Activated CD8-positive, alpha-beta memory T cell treated with anti-CD3 and anti-CD28 coated beads for 4 hours (primary cell): ENCODE results near the gene GNAI2.
"Not testable (repeated sequence)": the region's sequence is repeated elsewhere in the genome, so short reads cannot be mapped to it uniquely, and the experiment has no call there.

Source experiments
- DNase-seq, 2 donors: peaks; one replicate each; pipeline ENCODE4 v3.0.0-alpha.2; 2020; ENCODE audit warnings: low read depth in 2 of 2

The GNAI2 gene

DNA sequence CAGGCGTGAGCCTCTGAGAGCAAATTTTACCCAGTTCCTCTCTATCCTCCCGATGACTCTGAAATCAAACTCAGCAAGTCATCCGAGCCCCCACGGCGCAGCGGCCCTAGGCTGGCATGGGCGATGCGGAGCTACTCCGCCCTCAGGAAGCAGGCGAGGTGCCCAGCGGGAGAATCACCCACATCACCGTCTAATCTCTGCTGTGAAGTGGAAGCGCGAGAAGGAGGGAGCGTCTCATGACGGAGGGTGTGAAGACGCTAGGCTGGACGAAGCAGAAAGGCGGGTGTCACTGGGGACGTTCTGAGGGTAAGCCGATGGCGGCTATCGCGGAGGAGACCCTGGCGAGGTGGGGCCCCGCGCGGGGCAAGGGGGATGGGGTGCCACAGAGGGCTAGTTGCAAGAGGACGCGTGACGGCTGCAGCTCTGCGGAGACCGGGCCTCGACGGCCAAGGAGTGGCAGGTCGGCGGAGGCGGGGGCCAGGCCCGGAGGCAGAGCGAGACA is 9.1 kb upstream of the GNAI2 start:
- DNase-seq: no peak

DNA sequence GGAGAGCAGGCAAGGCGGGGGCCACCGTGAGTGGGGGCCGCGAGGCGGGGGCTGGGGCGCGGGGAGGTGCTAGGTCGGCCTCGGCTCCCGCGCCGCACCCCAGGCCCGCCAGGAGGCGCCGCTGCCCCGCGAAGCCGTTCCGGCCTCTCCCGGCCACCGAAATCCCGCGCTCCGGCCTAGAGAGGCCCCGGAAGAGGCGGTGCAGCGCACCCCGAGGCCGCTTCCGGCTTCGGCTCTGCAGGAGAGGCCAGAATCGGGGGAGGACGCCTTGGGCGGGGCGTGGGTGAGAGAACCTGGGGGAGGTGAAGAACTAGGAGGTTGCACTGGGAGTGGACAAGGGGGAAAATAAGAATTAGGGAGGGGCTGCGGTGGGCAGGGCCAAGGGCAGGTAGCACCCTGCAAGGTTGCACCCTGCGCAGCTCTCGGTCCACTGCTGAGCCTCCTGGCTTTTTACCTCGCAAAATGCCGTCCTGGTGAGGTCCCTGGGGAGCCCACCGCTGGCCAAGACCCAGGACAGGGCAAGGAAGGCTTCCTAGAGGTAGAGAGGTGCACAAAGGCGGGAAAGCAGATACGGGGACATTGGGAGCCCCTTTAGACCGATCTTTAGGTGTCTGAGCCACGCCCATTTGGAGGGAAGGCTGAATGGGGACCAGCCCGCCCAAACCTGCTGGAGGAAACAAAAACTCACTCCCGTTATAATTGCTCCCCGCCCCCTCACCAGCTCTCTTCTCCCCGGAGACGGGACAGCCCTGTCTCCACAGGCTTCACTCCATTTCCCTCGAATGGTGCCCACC is 8.4 kb upstream of the GNAI2 start:
- peak; percentile 74 to 78 for DNase-seq

DNA sequence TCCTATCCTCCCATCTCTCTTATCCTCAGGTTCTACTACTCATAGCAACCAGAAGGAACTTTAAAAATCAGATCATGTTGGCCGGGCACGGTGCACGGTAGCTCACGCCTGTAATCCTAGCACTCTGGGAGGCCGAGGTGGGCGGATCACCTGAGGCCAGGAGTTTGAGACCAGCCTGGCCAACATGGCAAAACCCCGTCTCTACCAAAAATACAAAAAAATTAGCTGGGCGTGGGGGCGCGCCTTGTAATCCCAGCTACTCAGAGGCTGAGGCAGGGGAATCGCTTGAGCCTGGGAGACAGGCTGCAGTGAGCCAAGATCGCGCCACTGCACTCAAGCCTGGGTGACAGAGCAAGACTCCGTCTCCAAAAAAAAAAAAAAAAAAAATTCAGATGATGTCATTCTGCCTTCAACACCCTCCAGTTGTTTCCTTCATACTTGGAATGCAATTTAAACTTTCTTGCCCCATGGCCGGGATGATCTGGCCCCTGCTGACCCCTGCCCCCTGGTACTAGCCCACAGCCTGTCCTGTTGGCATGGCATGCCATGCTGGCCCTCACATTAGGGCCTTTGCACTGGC is 7.7 kb upstream of the GNAI2 start:
- not testable (repeated sequence) for DNase-seq

DNA sequence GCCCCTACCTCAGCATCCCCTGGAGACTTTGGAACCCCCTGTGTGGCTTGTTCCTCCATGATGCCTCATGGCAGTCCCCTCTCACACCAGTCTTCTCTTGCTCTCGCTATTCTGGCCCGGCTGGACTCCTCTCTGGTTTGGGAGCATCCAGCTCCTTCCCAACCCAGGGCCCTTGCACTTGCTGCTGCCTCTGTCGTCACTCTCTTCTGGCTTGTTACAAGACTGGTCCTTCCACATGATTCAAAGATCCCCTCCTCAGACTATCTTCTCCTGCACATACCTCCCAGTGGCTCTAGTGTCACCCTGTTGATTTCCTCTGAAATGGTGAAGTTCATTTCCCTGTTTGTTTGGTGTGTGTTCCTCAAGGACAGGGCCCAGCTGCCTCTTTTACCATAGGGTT is 6.5 kb upstream of the GNAI2 start:
- DNase-seq: no peak

DNA sequence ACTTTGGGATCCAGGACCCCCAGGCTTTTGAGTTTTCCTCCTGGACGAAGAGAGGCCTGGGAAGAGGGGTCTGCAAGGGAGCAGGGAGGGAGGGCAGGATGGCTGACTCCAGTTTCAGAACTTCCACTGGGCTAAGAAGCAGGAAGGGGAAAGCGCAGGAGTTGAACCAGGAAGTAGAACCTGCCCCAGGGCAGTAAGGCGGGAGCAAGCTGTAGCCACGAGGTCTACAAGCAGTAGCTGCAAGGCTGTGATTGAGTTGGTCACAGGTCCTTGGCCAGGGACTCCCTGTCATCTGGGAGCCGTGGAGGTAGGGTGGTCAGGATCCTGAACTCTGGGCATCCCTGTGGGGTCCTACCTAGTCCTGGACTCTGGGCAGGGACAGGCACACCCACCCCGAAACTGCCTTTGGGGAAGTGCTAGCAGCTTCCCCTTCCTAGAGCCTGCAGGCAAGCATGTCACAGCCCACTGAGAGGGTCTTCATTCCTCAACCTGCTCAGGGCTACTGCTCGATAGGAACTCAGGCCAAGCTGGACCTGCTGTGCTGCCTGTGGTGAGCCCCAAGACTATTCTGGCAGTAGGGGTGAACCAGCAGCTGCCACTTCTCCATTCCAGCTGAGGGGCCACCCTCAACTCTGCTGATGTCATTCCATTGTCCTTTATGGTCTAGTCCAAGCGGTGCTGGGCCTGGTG is 5.8 kb upstream of the GNAI2 start:
- no peak for DNase-seq

DNA sequence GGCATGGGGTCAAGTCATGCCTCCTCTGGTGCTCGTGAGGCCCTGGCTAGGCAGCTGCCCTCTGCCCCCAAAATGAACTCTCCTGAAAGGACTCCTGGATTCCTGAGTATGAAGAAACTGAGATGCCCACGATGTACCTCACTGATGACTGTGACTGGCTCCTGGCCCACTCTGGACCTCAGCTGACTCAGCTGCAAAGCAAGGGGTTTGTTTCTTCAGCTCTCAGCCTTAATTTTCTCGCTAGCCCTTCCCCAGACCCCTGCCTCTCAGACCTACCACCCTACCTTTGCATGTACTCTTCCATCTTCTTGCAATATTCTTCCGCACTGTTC is 5.2 kb upstream of the GNAI2 start:
- no peak for DNase-seq

DNA sequence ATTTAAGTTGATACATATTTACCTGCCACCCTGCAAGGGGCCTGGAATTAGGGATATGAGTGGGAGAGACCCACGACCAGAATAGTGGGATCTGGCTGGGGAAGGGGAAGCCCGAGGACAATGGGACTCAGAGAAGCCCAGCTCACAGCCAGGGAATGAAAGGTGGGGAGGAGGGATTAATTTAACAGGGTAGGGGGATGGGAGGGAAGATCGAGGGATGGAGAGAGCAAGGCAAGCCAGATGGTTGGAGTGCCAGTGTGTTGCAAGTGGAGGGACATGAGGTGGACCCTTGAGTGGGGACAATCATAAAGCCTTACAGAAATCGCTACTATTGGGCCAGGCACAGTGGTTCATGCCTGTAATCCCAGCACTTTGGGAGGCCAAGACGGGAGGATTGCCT is 4.4 kb upstream of the GNAI2 start:
- no peak for DNase-seq

DNA sequence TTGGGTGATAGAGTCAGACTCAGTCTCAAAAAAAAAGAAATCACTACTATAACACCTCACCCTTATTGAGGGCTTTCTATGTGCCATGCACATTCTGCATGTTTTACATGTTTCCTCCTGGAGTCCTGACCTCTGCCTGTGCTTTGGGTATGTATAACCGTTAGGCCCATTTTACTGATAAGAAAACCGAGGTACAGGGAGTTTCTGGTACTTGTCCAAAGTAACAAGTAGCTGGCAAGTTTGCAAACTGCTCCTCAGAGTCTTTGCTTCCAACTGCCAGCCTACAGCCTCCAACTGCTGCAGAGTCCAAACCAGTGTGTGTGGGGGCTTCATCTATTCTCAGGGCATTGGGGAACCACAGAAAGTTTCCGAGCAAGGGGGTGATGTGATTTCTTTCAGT is 3.7 kb upstream of the GNAI2 start:
- DNase-seq: no peak

DNA sequence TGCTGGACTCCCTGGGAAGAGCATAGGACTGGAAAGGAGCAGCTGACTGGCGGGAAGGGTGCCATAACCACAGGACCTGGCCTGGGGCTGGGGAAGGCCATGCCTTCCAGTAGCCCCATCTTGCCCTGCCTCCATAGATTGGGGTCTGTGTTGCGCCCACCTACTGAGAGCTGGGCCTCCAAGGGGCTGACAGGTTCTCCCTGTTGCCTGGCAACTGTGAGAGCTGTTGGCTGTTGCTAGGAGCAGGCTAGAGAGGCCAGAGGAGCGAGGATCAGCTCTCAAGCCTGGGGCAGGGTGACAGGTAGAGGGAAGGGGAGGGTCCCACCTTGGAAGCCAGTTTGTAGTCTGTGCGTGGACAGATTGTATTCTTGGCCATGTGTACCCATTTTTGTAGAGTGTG is 2.8 kb upstream of the GNAI2 start:
- DNase-seq: no peak

DNA sequence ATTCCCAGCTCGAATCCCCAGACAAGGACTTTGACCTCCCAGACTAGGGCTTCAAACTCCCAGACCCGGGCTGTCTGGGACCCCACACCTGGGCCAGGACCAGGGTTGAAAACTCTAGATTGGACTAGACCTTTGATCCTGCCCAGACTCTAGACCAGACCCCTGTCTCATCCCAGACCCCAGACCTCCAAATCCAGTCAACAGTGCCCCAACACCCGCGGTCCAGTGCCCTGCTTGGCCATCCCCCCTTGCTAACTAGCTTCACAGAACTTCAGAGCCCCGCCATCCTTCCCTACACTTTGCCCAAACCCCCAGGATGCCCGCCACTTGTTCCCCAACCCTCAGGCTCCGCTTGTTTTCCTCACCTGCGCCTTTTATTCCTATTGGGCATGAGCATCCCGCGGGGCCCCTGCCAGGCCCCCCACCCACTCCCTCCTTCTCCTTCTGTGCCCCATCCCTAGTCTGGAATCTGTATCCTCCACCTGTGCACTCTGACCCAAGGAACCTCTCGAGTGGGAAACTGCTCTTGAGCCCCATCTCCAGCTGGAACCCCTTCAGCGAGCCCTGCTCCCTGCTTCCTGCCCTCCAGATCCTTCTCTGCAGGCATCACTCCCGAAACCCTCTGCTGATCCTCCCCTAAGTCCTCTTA is 604 bp downstream of the GNAI2 start:
- no peak for DNase-seq

DNA sequence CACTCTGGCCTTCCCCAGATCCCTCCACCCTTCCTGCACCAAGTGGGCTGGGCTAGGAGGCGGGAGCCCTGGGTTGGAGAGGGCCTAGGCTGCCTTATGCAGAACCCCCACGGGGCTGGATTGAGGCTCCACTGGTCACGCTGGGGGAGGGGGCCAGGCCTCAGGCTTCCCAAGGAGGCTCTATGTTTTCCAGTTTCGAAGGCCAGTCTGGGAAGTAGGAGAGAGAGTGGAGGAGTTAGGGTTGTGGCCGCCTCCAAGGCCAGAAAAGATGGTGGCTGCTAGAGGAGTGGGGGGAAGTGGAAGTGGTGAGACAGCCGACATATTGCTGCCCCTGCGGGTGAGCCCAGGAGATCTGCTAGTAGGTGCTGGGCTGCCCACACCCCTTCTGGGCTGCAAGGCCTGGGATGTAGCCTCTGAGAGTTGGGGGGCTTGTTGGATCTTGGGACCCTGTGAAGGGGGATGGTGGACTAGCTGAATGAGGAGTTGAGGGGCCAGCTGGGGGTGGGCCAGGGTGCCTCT is 1.2 kb downstream of the GNAI2 start:
- DNase-seq: no peak

DNA sequence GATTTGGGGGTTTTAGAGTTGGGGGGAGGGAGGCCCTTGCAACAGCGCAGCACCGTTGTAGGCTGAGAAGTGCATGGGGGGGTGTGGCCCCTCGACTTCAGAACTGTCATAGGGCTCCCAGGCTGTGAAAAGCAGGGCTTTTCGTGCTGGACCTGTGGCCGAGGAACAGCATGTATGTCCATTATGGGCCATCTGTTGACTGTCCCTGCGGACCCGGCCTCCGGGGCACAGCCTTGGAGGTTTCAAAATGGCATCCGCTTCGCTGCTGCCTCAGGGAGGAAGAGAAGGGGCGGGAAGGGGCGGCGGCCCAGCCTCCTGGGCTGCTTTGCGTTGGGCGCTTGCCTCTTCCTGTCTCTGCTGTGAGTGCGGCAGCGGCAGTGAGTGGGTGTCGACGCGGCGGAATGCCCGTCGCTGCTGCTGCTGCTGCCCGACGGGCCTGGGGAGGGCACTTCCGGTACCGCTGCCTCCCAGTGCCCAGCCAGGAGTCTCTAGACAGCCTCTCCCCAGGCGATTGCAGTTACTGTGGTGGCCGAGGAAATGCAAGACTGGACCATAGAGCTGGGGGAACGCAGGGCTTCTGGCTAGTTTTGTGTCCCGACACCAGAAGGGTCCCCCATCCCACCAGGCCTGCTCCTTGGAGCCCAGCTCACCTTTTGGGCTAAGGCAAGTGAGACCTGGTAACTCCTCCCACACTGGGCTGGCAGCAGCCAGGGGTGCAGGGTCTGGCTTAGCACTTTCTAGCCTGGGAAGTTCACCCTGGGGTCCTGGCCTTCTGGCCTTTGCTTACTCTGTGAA is 1.9 kb downstream of the GNAI2 start:
- DNase-seq: peak; percentile 70 to 72

DNA sequence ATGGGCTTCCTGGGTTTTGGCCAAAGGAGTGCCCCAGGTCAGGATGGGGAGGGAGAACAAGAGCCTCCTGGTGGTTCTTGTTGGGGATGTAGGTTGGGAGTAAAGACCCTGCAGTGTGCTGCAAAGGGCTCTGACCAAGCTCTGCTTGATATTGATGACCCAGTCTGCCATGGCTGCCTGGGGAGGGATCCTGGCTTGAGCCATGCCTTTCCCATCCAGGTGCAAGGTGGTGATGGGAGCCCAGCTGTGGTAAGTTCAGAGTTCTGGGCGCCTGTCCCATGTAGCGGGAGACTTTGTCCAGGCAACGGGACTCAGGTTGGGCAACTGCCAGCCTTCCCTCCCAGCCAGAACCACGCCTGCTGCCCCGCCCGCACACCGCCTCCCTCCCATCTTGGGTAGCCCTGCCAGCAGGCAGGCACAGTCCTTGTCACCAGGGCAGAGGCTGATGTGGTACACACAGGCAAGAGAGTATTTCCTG is 2.6 kb downstream of the GNAI2 start:
- no peak for DNase-seq

DNA sequence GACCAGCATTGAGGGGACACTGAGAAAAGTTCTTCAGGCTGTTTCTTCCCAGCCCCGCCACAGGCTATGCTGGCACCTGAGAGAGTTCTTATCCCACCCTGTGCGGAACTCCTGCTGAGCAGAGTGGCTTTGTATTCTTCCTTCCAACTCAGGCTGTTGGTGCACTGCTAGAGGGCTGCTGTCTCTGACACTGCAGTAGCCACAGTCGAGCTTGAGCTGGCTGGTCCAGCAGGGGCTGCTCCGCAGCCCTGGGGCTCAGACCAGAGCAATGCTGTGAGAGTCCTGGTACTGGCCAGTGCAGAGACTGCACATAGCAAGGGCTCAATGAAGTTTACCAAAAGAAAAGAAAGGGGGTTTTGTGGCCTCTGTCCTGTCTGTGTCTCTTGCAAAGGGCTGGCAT is 3.6 kb downstream of the GNAI2 start:
- no peak for DNase-seq

DNA sequence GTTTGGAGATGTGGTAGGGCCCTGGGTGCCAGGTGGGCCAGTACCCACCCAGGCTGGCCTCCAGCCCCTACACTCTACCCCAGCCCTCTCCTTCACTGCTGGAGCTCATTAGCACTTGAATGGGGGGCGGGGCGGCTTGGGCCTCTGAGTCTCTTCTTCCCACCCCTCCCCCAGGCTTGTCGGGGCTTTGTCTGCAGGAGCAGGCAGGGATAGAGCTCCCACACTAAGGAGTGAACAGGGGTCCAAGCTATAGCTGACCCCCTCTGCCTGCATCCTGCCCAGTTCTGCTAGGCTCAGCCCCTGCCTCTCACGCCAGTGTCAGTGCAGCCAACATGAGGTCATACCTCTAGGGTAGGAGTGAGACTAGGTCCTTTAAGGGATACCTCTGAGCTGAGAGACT is 5.2 kb downstream of the GNAI2 start:
- DNase-seq: no peak

DNA sequence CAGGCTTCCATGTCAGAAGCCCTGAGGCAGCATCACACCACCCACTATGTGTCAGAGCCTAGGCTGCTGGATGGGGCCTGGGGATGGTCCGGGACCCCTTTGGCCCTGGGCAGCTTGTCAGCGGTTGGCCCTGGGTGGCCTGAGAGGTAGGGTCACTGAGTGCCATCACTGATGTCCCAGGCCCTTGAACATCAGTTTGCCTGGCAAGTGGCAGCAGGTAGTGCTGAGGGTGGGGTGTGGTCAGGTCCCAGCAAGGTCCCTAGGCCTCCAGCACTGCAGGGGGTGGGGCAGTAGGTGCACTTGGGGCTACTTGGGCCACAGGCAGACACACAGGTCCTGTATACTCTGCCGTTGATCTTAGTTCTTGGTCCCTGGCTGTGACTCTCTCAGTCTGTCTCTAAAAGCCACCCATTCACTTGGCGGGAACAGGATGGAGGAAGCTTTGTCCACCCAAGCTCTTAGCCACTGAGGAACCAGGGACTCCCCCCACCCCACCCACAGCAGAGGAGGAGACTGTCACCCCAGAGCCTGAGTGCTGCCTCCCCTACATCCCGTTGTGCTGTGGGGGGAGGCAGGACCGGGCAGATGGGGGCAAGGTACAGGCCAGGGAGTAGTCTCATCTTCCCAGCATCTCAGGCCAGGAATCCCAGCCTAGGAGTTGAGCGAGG is 5.8 kb downstream of the GNAI2 start:
- no peak for DNase-seq

DNA sequence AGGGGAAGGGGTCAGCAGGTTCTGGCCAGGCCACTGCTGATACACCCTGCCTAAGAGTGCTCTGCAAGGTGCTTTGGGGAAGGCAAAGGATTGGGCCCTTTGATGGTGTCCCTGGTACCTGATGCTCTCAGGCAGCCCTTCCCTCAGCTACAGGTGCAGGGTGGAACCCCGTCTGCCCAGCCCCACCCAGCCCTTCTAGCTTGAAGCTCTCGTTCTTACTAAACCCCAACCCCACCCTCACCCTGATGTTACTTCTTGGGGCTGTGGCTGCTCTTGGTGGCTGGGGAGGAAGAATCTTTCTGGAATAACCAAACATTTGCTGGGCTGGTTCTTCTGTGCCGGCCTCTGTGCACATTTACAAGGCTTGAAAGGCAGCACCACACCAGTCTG is 6.4 kb downstream of the GNAI2 start:
- DNase-seq: no peak

DNA sequence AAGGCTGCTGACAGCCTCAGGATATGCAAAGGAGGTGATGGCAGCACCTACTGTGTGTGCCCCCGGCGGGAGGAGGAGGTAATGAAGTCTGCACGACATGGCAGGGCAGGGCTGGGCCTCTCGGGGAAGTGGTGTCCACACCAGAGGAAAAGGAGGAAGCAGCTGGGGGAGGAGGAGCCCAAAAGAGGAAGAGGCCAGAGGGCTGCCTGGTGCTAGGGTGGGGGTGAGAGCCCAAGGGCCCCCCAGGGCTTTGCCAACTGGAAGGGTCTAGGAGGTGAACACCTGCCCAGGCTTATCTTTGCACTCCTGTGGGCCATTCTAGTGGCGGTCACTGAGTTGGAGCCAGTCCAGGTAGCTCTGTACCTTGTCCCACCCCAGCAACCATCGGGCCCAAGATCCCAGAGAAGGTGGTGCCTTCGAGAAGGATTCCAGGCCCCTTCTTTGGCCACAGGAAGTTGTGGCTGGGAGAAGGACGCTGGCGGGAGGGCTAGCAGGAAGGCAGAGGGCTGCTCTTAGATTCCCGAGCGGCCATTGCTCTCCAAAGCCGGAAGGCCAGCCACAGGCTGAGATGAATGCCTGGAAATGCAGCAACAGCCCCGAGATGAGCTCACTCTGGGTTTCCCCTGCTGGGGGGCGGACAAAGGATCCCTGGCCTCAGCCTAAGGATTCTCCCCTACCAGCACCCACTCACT is 7.0 kb downstream of the GNAI2 start:
- DNase-seq: no peak

DNA sequence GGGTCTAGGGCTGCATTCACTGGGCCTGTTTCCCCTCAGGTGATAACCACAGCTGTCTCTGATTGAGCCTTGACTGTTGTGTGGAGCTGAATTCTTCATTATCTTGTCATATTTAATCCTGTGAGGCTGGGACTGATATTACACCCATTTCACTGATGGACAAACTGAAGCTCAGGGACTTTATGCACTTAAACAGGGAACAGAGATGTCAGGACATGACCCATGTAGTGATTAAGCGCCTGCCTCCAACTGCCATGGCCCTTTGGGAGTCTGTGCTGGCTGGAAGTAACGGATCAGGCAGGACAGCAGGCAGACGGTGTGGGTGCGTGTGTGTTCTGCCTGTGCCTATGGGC is 7.5 kb downstream of the GNAI2 start:
- no peak for DNase-seq

DNA sequence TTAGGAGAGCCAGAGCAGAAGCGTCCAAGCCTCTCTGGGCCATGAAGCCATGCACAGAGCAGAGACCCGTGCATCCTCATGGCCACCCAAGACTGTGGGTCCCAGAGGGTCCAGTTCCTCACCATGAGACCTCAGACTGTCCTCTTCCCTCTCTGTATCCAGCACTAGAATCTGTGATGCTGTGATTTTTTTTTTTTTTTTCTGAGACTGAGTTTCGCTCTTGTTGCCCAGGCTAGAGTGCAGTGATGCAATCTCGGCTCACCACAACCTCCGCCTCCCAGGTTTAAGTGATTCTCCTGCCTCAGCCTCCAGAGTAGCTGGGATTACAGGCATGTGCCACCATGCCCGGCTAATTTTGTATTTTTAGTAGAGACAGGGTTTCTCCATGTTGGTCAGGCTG is 8.8 kb downstream of the GNAI2 start:
- DNase-seq: not testable (repeated sequence)
